Neural cell (in vitro differentiated cells): Measurements from ENCODE around the gene ADAP1. TPM values are rescaled to one million over a fixed set of nuclear protein-coding genes. Genes with fewer than 3 reads are reported as not detected.

Source experiments
- H2AFZ ChIP-seq: fragments of 200-600, 300-800 bp; sonication (generic), shearing (Covaris generic); 2 replicates; pipeline ENCODE4 v1.6.0; 2014; ENCODE audit warnings: low read depth, mild to moderate bottlenecking, antibody characterized with exemption, low read length, moderate library complexity
- H3F3A ChIP-seq: fragments of 200-600 bp; shearing (Covaris generic); 2 replicates; pipeline ENCODE4 v1.6.1; 2016; ENCODE audit warnings: mild to moderate bottlenecking, moderate library complexity, mixed read lengths, antibody characterized with exemption, low read length; ENCODE audit not compliant: insufficient read depth, poor library complexity, severe bottlenecking
- H3K27ac ChIP-seq: fragments of 200-600, 300-800 bp; sonication (generic), shearing (Covaris generic); 2 replicates; pipeline ENCODE4 v1.5.1; 2014; ENCODE audit warnings: mild to moderate bottlenecking, low read length, moderate library complexity
- H3K27me3 ChIP-seq: fragments of 300-800, 200-600 bp; sonication (generic), shearing (Covaris generic); 2 replicates; pipeline ENCODE4 v1.6.0; 2014; ENCODE audit warnings: mild to moderate bottlenecking, low read depth, low read length, moderate library complexity; ENCODE audit not compliant: insufficient read depth
- H3K36me3 ChIP-seq: fragments of 300-800, 200-600 bp; sonication (generic), shearing (Covaris generic); 2 replicates; pipeline ENCODE4 v1.5.1; 2014; ENCODE audit warnings: mild to moderate bottlenecking, antibody characterized with exemption, low read length, moderate library complexity; ENCODE audit not compliant: insufficient read depth
- H3K4me2 ChIP-seq: fragments of 300-800, 200-600 bp; sonication (generic), shearing (Covaris generic); 2 replicates; pipeline ENCODE4 v1.6.0; 2014; ENCODE audit warnings: mild to moderate bottlenecking, low read length
- H3K4me3 ChIP-seq: fragments of 300-800, 200-600 bp; sonication (generic), shearing (Covaris generic); 2 replicates; pipeline ENCODE4 v1.5.1; 2014; ENCODE audit warnings: mild to moderate bottlenecking, low read length, moderate library complexity
- H3K79me2 ChIP-seq: fragments of 200-600 bp; shearing (Covaris generic); replicated peaks from 2 replicates; pipeline ENCODE4 v1.6.0; 2014; ENCODE audit warnings: mild to moderate bottlenecking, low read length, moderate library complexity; ENCODE audit not compliant: insufficient read depth
- H3K9ac ChIP-seq: fragments of 300-800, 200-600 bp; sonication (generic), shearing (Covaris generic); 2 replicates; pipeline ENCODE4 v1.6.1; 2016; ENCODE audit warnings: mild to moderate bottlenecking, low read length, mixed read lengths
- H3K9me2 ChIP-seq: fragments of 200-600 bp; shearing (Covaris generic); 2 replicates; pipeline ENCODE4 v1.6.1; 2016; ENCODE audit warnings: mild to moderate bottlenecking, low read length, mixed read lengths; ENCODE audit not compliant: insufficient read depth
- H3K9me3 ChIP-seq: fragments of 200-600, 300-800 bp; sonication (generic), shearing (Covaris generic); 2 replicates; pipeline ENCODE4 v1.6.1; 2016; ENCODE audit warnings: mild to moderate bottlenecking, mixed run types, low read length, moderate library complexity, mixed read lengths
- H4K20me1 ChIP-seq: fragments of 200-600 bp; shearing (Covaris generic); 2 replicates; pipeline ENCODE4 v1.6.1; 2016; ENCODE audit warnings: mild to moderate bottlenecking, mixed run types; ENCODE audit not compliant: insufficient read depth
- EP300 ChIP-seq: fragments of 450-650 bp; conservative IDR thresholded peaks from 2 replicates; pipeline ENCODE4 v1.6.1; 2014; ENCODE audit warnings: antibody characterized with exemption, mild to moderate bottlenecking, moderate library complexity; ENCODE audit not compliant: poor library complexity, severe bottlenecking
- EZH2 ChIP-seq: fragments of 200-600, 300-800 bp; shearing (Covaris generic), sonication (generic); IDR thresholded peaks from 2 replicates; pipeline ENCODE4 v1.6.1; 2014; ENCODE audit warnings: antibody characterized with exemption, low read length, borderline replicate concordance, mild to moderate bottlenecking; ENCODE audit not compliant: insufficient read depth, poor library complexity, severe bottlenecking
- MXI1 ChIP-seq: fragments of 450-650 bp; conservative IDR thresholded peaks from 2 replicates; pipeline ENCODE4 v1.6.1; 2014; ENCODE audit warnings: antibody characterized with exemption, mild to moderate bottlenecking; ENCODE audit not compliant: poor library complexity, severe bottlenecking
- POLR2AphosphoS5 ChIP-seq: IDR thresholded peaks from 2 replicates; pipeline ENCODE4 v1.6.1; 2012
- RAD21 ChIP-seq: fragments of 450-650 bp; conservative IDR thresholded peaks from 2 replicates; pipeline ENCODE4 v1.6.1; 2014; ENCODE audit warnings: antibody characterized with exemption, mild to moderate bottlenecking, moderate library complexity
- SMC3 ChIP-seq: fragments of 450-650 bp; conservative IDR thresholded peaks from 2 replicates; pipeline ENCODE4 v1.6.1; 2014; ENCODE audit warnings: antibody characterized with exemption, mild to moderate bottlenecking, moderate library complexity; ENCODE audit not compliant: poor library complexity
- TAF1 ChIP-seq: IDR thresholded peaks from 2 replicates; pipeline ENCODE4 v1.6.1; 2012; ENCODE audit warnings: low read depth
- polyA plus RNA-seq: library from polyadenylated mRNA; depleted of rRNA; stranded (reverse); fragments of >200 nt; gene quantifications from 2 replicates; pipeline ENCODE4 v1.2.3, GENCODE V29; 2014
- TF ChIP-seq, protein P1 (sequence below): IDR thresholded peaks from 2 replicates; pipeline ENCODE4 v1.6.1; 2012; ENCODE audit warnings: borderline replicate concordance
- TF ChIP-seq, protein P2 (sequence below): fragments of 450-650 bp; IDR thresholded peaks from 2 replicates; pipeline ENCODE4 v1.5.1; 2014; ENCODE audit warnings: antibody characterized with exemption, mild to moderate bottlenecking, moderate library complexity; ENCODE audit not compliant: poor library complexity, severe bottlenecking

ADAP1 gene
- polyA plus RNA-seq, 1 donor from 2014 or later = 76.8 TPM

DNA sequence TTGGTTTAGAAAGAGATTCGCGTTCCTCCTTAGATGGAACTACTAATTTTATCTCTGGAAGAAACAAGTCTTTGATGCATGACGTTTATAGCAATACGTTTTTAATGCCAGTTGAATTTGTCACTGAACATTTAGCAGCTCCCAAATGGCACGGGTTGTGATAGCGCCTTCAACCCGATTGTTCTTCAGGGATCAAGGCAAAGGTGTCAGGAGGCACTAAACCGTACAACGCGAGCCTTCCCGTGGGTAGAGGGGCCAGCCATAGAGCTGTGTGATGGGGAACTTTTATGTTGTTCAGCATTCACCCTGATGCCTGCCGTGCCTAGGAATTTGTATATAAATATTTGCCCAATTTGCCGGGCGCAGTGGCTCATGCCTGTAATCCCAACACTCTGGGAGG lies 74.8 kb downstream of the ADAP1 start:
- Histone ChIP-seq H3K9me3 (no peaks in the 10 kb centered on the region), H3K36me3 (no peaks in the 10 kb centered on the region), H4K20me1 (no peaks in the 10 kb centered on the region), H3F3A (no peaks in the 10 kb centered on the region), H3K4me2 (no peak overlapping the region), H3K9ac (no peak overlapping the region), H3K79me2 (peaks cover 49% of the 10 kb centered on the region), H3K27ac (no peak overlapping the region), H3K27me3 (no peaks in the 10 kb centered on the region), H2AFZ (no peak overlapping the region), H3K4me3 (no peak overlapping the region), H3K9me2 (no peaks in the 10 kb centered on the region)
- TF ChIP-seq, protein P1, sequence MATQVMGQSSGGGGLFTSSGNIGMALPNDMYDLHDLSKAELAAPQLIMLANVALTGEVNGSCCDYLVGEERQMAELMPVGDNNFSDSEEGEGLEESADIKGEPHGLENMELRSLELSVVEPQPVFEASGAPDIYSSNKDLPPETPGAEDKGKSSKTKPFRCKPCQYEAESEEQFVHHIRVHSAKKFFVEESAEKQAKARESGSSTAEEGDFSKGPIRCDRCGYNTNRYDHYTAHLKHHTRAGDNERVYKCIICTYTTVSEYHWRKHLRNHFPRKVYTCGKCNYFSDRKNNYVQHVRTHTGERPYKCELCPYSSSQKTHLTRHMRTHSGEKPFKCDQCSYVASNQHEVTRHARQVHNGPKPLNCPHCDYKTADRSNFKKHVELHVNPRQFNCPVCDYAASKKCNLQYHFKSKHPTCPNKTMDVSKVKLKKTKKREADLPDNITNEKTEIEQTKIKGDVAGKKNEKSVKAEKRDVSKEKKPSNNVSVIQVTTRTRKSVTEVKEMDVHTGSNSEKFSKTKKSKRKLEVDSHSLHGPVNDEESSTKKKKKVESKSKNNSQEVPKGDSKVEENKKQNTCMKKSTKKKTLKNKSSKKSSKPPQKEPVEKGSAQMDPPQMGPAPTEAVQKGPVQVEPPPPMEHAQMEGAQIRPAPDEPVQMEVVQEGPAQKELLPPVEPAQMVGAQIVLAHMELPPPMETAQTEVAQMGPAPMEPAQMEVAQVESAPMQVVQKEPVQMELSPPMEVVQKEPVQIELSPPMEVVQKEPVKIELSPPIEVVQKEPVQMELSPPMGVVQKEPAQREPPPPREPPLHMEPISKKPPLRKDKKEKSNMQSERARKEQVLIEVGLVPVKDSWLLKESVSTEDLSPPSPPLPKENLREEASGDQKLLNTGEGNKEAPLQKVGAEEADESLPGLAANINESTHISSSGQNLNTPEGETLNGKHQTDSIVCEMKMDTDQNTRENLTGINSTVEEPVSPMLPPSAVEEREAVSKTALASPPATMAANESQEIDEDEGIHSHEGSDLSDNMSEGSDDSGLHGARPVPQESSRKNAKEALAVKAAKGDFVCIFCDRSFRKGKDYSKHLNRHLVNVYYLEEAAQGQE = no peak
- TF ChIP-seq, protein P2, sequence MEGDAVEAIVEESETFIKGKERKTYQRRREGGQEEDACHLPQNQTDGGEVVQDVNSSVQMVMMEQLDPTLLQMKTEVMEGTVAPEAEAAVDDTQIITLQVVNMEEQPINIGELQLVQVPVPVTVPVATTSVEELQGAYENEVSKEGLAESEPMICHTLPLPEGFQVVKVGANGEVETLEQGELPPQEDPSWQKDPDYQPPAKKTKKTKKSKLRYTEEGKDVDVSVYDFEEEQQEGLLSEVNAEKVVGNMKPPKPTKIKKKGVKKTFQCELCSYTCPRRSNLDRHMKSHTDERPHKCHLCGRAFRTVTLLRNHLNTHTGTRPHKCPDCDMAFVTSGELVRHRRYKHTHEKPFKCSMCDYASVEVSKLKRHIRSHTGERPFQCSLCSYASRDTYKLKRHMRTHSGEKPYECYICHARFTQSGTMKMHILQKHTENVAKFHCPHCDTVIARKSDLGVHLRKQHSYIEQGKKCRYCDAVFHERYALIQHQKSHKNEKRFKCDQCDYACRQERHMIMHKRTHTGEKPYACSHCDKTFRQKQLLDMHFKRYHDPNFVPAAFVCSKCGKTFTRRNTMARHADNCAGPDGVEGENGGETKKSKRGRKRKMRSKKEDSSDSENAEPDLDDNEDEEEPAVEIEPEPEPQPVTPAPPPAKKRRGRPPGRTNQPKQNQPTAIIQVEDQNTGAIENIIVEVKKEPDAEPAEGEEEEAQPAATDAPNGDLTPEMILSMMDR = no peak
- TF ChIP-seq POLR2AphosphoS5 = no peak
- TF ChIP-seq EP300 = no peak
- no peak for TF ChIP-seq MXI1

DNA sequence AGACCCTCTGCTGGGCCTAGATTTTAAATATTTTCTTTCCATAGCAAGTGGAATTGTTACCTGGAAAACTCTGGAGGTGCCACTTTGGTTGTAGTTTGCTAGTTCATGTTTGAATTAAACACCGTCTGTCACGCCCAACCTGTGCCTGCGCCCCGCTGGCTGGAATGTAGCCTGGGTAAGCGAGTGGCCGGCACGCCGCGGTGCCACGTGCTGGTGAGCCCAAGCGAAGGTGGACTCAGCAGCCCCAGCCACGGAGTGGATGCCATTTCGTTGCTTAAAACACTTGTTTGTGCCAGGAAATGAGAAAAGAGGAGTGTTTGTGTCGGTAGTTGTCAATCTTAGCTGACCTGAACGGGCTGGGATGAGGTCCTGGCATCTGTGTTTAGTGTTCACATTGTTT lies 75.4 kb downstream of the ADAP1 start:
- no peaks in the 10 kb centered on the region for H3F3A ChIP-seq
- H3K9me3 ChIP-seq = no peaks in the 10 kb centered on the region
- H3K9ac ChIP-seq = no peak overlapping the region
- no peaks in the 10 kb centered on the region for H3K9me2 ChIP-seq
- no peak overlapping the region for H3K4me3 ChIP-seq
- H2AFZ ChIP-seq = no peak overlapping the region
- H3K27ac ChIP-seq = no peak overlapping the region
- H4K20me1 ChIP-seq = no peaks in the 10 kb centered on the region
- peaks cover 43% of the 10 kb centered on the region for H3K79me2 ChIP-seq
- no peak overlapping the region for H3K4me2 ChIP-seq
- H3K27me3 ChIP-seq = no peaks in the 10 kb centered on the region
- TF ChIP-seq, protein P2 = no peak
- TF ChIP-seq SMC3 (no peak), TAF1 (no peak), MXI1 (no peak), RAD21 (no peak), POLR2AphosphoS5 (no peak), EP300 (no peak), EZH2 (no peak)
- TF ChIP-seq, protein P1 = no peak
- H3K36me3 ChIP-seq = no peaks in the 10 kb centered on the region
